HEK293T (cell line): ENCODE data around the gene PCBP3.

Experiments
- CTCF ChIA-PET: fragments of 350-600 bp; formaldehyde crosslinking; extraction: SDS; loops from one replicate; lab custom pipeline; 2021; ENCODE audit warnings: antibody characterized with exemption, inconsistent platforms; lab: Yijun Ruan, JAX
- POLR2A ChIA-PET: fragments of 350-600 bp; formaldehyde crosslinking; extraction: SDS; loops from one replicate; lab custom pipeline; 2020; ENCODE audit warnings: antibody characterized with exemption, inconsistent platforms; lab: Yijun Ruan, JAX
- DNase-seq: peaks from one replicate; pipeline ENCODE4 v3.0.0; 2012; ENCODE audit warnings: mixed read lengths; ENCODE audit errors: extremely low spot score
- ARNT ChIP-seq: fragments of 450-650 bp; IDR thresholded peaks from 2 replicates; pipeline ENCODE4 v1.6.1; 2017; ENCODE audit warnings: mild to moderate bottlenecking
- BHLHE40 ChIP-seq: fragments of 450-650 bp; IDR thresholded peaks from 2 replicates; pipeline ENCODE4 v1.6.1; 2016; ENCODE audit warnings: mild to moderate bottlenecking, moderate library complexity, borderline replicate concordance
- CTBP1 ChIP-seq: fragments of 450-650 bp; IDR thresholded peaks from 2 replicates; pipeline ENCODE4 v1.6.1; 2016; ENCODE audit warnings: borderline replicate concordance
- ELF4 ChIP-seq: fragments of 450-650 bp; IDR thresholded peaks from 2 replicates; pipeline ENCODE4 v1.6.1; 2017; ENCODE audit warnings: antibody characterized with exemption
- FOXA1 ChIP-seq: fragments of 450-650 bp; IDR thresholded peaks from 2 replicates; pipeline ENCODE4 v1.6.1; 2016; ENCODE audit warnings: mild to moderate bottlenecking
- FOXK2 ChIP-seq: fragments of 450-650 bp; IDR thresholded peaks from 2 replicates; pipeline ENCODE4 v1.6.1; 2016; ENCODE audit warnings: mild to moderate bottlenecking
- FOXM1 ChIP-seq: fragments of 450-650 bp; IDR thresholded peaks from 2 replicates; pipeline ENCODE4 v1.6.1; 2017; ENCODE audit warnings: mild to moderate bottlenecking, borderline replicate concordance
- HDGF ChIP-seq: fragments of 450-650 bp; IDR thresholded peaks from 2 replicates; pipeline ENCODE4 v1.6.1; 2017; ENCODE audit warnings: antibody characterized with exemption, borderline replicate concordance
- L3MBTL2 ChIP-seq: fragments of 450-650 bp; conservative IDR thresholded peaks from 2 replicates; pipeline ENCODE4 v1.6.1; 2016; ENCODE audit warnings: mild to moderate bottlenecking
- LEF1 ChIP-seq: fragments of 450-650 bp; IDR thresholded peaks from 2 replicates; pipeline ENCODE4 v1.6.1; 2017; ENCODE audit warnings: mild to moderate bottlenecking, borderline replicate concordance
- NFRKB ChIP-seq: fragments of 450-650 bp; IDR thresholded peaks from 2 replicates; pipeline ENCODE4 v1.6.1; 2016; ENCODE audit warnings: mild to moderate bottlenecking, moderate library complexity
- PKNOX1 ChIP-seq: fragments of 450-650 bp; IDR thresholded peaks from 2 replicates; pipeline ENCODE4 v1.6.1; 2016
- SP1 ChIP-seq: fragments of 450-650 bp; IDR thresholded peaks from 2 replicates; pipeline ENCODE4 v1.6.1; 2017
- SUZ12 ChIP-seq: fragments of 450-650 bp; IDR thresholded peaks from 2 replicates; pipeline ENCODE4 v1.6.1; 2016; ENCODE audit warnings: mild to moderate bottlenecking
- TARDBP ChIP-seq: fragments of 450-650 bp; IDR thresholded peaks from 2 replicates; pipeline ENCODE4 v1.6.1; 2016
- ZNF384 ChIP-seq: fragments of 450-650 bp; IDR thresholded peaks from 2 replicates; pipeline ENCODE4 v1.6.1; 2016

PCBP3 gene

GRCh38 chr21:45843426-45843825, 199.9 kb downstream of the PCBP3 start:
- no peak for TF ChIP-seq SUZ12
- TF ChIP-seq HDGF = no peak
- no peak for TF ChIP-seq BHLHE40
- no peak for TF ChIP-seq TARDBP
- no peak for TF ChIP-seq PKNOX1
- TF ChIP-seq SP1 = no peak
- no peak for TF ChIP-seq ARNT
- ChIA-PET CTCF (no interaction called here), POLR2A (no interaction called here)
- DNase-seq = no peak

- DNase-seq = no peak
- TF ChIP-seq NFRKB = no peak
- no peak for TF ChIP-seq TARDBP
- TF ChIP-seq ZNF384 = no peak
- no peak for TF ChIP-seq HDGF
- no peak for TF ChIP-seq L3MBTL2
- no peak for TF ChIP-seq ELF4
- no peak for TF ChIP-seq FOXK2
- TF ChIP-seq SP1 = no peak
- no peak for TF ChIP-seq CTBP1
- TF ChIP-seq FOXM1 = no peak
- no peak for TF ChIP-seq FOXA1
- no peak for TF ChIP-seq PKNOX1
- TF ChIP-seq LEF1 = no peak
- no peak for TF ChIP-seq SUZ12
- TF ChIP-seq ARNT = no peak
- TF ChIP-seq BHLHE40 = no peak
- ChIA-PET CTCF (no interaction called here), POLR2A (no interaction called here)
Observed at GRCh38 chr21:45844181-45844580, 200.7 kb downstream of the PCBP3 start.

GRCh38 chr21:45845063-45845769, 201.7 kb downstream of the PCBP3 start:
- POLR2A ChIA-PET = no interaction called here
- CTCF ChIA-PET = no interaction called here
- DNase-seq = no peak
- TF ChIP-seq LEF1 = no peak
- TF ChIP-seq PKNOX1 = no peak
- TF ChIP-seq FOXM1 = no peak

GRCh38 chr21:45845770-45846090, 202.2 kb downstream of the PCBP3 start:
- ChIA-PET CTCF (no interaction called here), POLR2A (no interaction called here)
- no peak for DNase-seq
- TF ChIP-seq HDGF = no peak
- no peak for TF ChIP-seq L3MBTL2
- no peak for TF ChIP-seq BHLHE40
- TF ChIP-seq SUZ12 = no peak
- TF ChIP-seq SP1 = no peak
- TF ChIP-seq PKNOX1 = no peak
- no peak for TF ChIP-seq CTBP1
- no peak for TF ChIP-seq NFRKB
- TF ChIP-seq ARNT = no peak

- no peak for DNase-seq
- ChIA-PET POLR2A (no interaction called here), CTCF (interaction anchor here (0.9 kb wide), 1 partner anchor 15 kb away, joined by 3 read pairs; no protein-coding TSS in a partner anchor)
- TF ChIP-seq LEF1 (no peak), PKNOX1 (no peak), L3MBTL2 (no peak), SUZ12 (no peak), SP1 (no peak), CTBP1 (no peak), HDGF (no peak), FOXA1 (no peak), ARNT (no peak), ELF4 (no peak), ZNF384 (no peak), FOXM1 (no peak), NFRKB (no peak), BHLHE40 (no peak), FOXK2 (no peak), TARDBP (no peak)
Observed at GRCh38 chr21:45846373-45847160, 203.0 kb downstream of the PCBP3 start.
